ENCODE results near the gene HIPK3. TPM values are rescaled to one million over a fixed set of nuclear protein-coding genes. Genes with fewer than 3 reads are reported as not detected.

Gene HIPK3
- total and polyA plus RNA-seq, 9 of the 15 experiments (the other 6 are each of a cell fraction or from before 2014, with no cell fraction given) = 2.3 to 19.6 (median 7.5) TPM

- no peak for TF ChIP-seq XRCC5 (IDR thresholded peaks at IDR 0.05; ENCODE audit: low read depth, low read length)
- no peak for TF ChIP-seq ZBTB43 (CRISPR knock-in tag; IDR thresholded peaks at IDR 0.05)
Measured at GRCh38 chr11:33273656-33274055, 16.5 kb downstream of the HIPK3 start (continued).

DNA sequence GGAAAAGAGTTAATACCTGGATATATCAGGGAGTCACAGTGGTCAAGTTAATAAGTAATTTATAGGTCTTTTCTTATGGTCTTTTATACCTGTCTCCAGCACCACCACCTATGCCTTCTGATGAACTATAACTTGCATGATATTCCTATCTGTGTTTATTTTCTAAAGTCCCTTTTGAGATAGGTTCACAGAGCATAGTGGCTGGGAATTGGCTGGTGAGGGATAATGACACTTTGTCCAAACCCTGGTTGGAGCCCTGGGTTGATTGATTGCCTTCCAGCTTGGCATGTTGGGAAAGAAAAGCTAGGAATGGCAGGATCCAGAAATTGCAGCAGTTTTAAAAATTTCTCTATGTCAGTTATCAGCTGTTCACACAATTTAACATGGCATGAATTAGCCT lies 23.2 kb downstream of the HIPK3 start:
- CTCF ChIA-PET (ENCODE audit: low intra/inter-chr PET ratio) = no interaction called here
- TF ChIP-seq SMARCE1 (IDR thresholded peaks at IDR 0.05) (no peak), KLF1 (tag; IDR thresholded peaks at IDR 0.05) (no peak), WHSC1 (IDR thresholded peaks at IDR 0.05; ENCODE audit: low read length) (no peak), ZNF395 (CRISPR knock-in tag; IDR thresholded peaks at IDR 0.05) (no peak), ZHX1 (conservative IDR thresholded peaks at IDR 0.05; ENCODE audit: low read length) (no peak), RFX5 (IDR thresholded peaks at IDR 0.05; ENCODE audit: low read depth, low read length) (no peak), ZFP1 (CRISPR knock-in tag; IDR thresholded peaks at IDR 0.05) (no peak), TRIM24 (IDR thresholded peaks at IDR 0.05) (no peak), BCOR (IDR thresholded peaks at IDR 0.05) (no peak), SRSF3 (IDR thresholded peaks at IDR 0.05; ENCODE audit: insufficient read depth, low read length) (no peak), ELK1 (CRISPR knock-in tag; IDR thresholded peaks at IDR 0.05) (no peak), LCOR (CRISPR knock-in tag; IDR thresholded peaks at IDR 0.05) (no peak), ZBTB12 (CRISPR knock-in tag; IDR thresholded peaks at IDR 0.05) (no peak)

More for the DNA sequence above, 23.2 kb downstream of the HIPK3 start:
- H3K27me3 ChIP-seq (ENCODE audit: control insufficient read depth in 2 of 2, insufficient read depth in 2 of 2, low read length in 2 of 2) = no peaks in the 10 kb centered on the region
- H3K4me2 ChIP-seq (ENCODE audit: insufficient read depth, low read length) = no peak overlapping the region
- POLR2A ChIA-PET = interaction anchor here (0.7 to 2.6 kb wide), 5 partner anchors 9 to 421 kb away, joined by 3 to 10 read pairs (median 3); no protein-coding TSS in a partner anchor
- H3K4me3 ChIP-seq = no peak overlapping the region
- no TSS peak for BruUV-seq (replicated peaks)
- H4K20me1 ChIP-seq (replicated peaks; ENCODE audit: control insufficient read depth, insufficient read depth, low read length) = no peaks in the 10 kb centered on the region
- H2AFZ ChIP-seq (ENCODE audit: low read depth, low read length) = no peak overlapping the region
- intact Hi-C loops (cut with micrococcal nuclease) = no loop called here
- H3K4me1 ChIP-seq (replicated peaks in 1 of 2; ENCODE audit: control insufficient read depth in 2 of 2, insufficient read depth in 2 of 2, low read length in 2 of 2) = no peaks in the 10 kb centered on the region
- no peak for FAIRE-seq
- in situ Hi-C loops (cut with MboI) = no loop called here
- no peaks in the 10 kb centered on the region for H3K9me1 ChIP-seq (ENCODE audit: control insufficient read depth, insufficient read depth, low read length)
- no peaks in the 10 kb centered on the region for H3K36me3 ChIP-seq (ENCODE audit: control insufficient read depth, insufficient read depth, low read length)
- H3K9me3 ChIP-seq (replicated peaks; ENCODE audit: control insufficient read depth, insufficient read depth, low read depth, low read length) = no peaks in the 10 kb centered on the region
- peaks cover 59% of the 10 kb centered on the region for H3K79me2 ChIP-seq (ENCODE audit: control insufficient read depth, insufficient read depth, low read length)
- H3K27ac ChIP-seq (ENCODE audit: extremely low read depth, low read depth, low read length) = no peak overlapping the region
- H3K9ac ChIP-seq (ENCODE audit: insufficient read depth in 1 of 2, low read depth in 2 of 2, low read length in 2 of 2) = no peak overlapping the region
- ATAC-seq = no peak
- DNase-seq (ENCODE audit: extremely low read depth in 1 of 4, low spot score in 3 of 4) = no peak
